NCI-H2029 treated with DMSO at 0.1 percent for 48 hours (cell line): ENCODE results near the gene LIMS2.
A peak's percentile ranks its signal among the peaks of the same experiment; 100 is the strongest.

Source experiments
- DNase-seq: peaks from one replicate; lab custom pipeline; 2025; lab: John Stamatoyannopoulos, UW

Gene LIMS2

GRCh38 chr2:127658641-127659407 lies 16.5 kb downstream of the LIMS2 start:
- DNase-seq, result no peak

GRCh38 chr2:127658146-127658545 lies 17.2 kb downstream of the LIMS2 start:
- DNase-seq, result no peak

GRCh38 chr2:127657232-127657595 lies 18.1 kb downstream of the LIMS2 start:
- DNase-seq, result no peak

- no peak for DNase-seq
Observed at GRCh38 chr2:127656569-127657231, 18.6 kb downstream of the LIMS2 start.

GRCh38 chr2:127655209-127656073 lies 19.9 kb downstream of the LIMS2 start:
- DNase-seq, result no peak

GRCh38 chr2:127654838-127655175 lies 20.5 kb downstream of the LIMS2 start:
- no peak for DNase-seq

GRCh38 chr2:127654084-127654837 lies 21.1 kb downstream of the LIMS2 start:
- DNase-seq, result no peak

- DNase-seq, result no peak
Observed at GRCh38 chr2:127653421-127654083, 21.8 kb downstream of the LIMS2 start.

GRCh38 chr2:127652786-127653357 lies 22.5 kb downstream of the LIMS2 start:
- DNase-seq, result no peak

GRCh38 chr2:127651971-127652550 lies 23.3 kb downstream of the LIMS2 start:
- no peak for DNase-seq

GRCh38 chr2:127651381-127651809 lies 23.9 kb downstream of the LIMS2 start:
- DNase-seq, result no peak

- no peak for DNase-seq
Observed at GRCh38 chr2:127650785-127651380, 24.4 kb downstream of the LIMS2 start.

- no peak for DNase-seq
Observed at GRCh38 chr2:127650041-127650784, 25.1 kb downstream of the LIMS2 start.

GRCh38 chr2:127649684-127650040 lies 25.7 kb downstream of the LIMS2 start:
- DNase-seq, result peak; percentile 25

GRCh38 chr2:127649100-127649611 lies 26.2 kb downstream of the LIMS2 start:
- peak; percentile 6 for DNase-seq

- DNase-seq, result no peak
Observed at GRCh38 chr2:127648321-127648720, 27.0 kb downstream of the LIMS2 start.

- no peak for DNase-seq
Observed at GRCh38 chr2:127647242-127648190, 27.8 kb downstream of the LIMS2 start.
